ENCODE data around the gene KIAA1671. TPM values are rescaled to one million over a fixed set of nuclear protein-coding genes. Genes with fewer than 3 reads are reported as not detected.

The KIAA1671 gene
- total RNA-seq, 4 donors from 2014 or later = 7.3 to 15.1 (median 10.2) TPM

DNA sequence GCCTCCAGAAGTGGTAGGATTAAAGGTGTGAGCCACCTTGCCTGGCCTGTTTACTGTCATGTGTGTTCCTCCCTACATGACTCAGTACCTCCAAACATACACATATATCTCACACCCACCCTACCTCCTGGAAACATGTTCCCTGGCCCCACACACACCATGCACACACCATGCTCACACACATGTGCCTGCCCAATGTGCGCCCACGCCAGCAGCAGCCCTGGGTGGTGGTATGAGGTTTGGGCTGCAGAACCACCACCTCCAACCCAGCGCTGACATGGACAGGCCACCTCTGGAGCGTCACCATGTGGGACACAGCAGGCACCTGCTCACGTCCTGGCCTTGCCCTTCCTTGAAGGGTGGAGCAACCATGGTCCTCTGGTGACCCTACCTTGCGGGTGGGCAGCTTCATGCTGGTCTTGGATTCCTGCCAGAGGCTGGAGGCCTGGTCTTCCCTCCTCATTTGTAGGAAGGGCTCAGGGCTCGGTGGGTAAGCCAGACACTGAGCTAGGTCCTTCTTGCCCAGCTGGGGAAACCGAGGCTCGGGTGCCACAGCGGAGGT, 37.9 kb downstream of the KIAA1671 start:
- no peak for TF ChIP-seq CTCF (IDR thresholded peaks at IDR 0.05; ENCODE audit: low read depth)

DNA sequence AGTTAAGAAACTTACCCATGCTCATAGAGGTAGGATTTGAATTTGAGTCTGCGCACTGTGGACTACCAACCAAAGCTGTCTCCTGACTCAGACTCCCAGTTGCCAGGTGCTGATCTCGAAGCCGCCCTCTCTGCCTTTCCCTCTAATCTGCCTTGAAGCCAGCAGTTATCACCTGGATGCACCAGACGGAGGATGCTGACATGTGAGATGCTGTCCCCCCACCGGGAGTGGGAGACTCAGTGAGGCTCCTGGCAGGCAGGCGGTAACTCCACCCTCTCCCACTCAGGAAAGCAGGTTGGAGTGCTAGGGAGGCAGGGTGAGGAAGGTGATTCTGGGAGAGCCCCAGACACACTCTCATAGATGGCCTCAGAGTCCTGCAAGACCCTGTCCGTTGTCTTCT, 40.4 kb downstream of the KIAA1671 start:
- TF ChIP-seq CTCF (IDR thresholded peaks at IDR 0.05; ENCODE audit: low read depth) = no peak

DNA sequence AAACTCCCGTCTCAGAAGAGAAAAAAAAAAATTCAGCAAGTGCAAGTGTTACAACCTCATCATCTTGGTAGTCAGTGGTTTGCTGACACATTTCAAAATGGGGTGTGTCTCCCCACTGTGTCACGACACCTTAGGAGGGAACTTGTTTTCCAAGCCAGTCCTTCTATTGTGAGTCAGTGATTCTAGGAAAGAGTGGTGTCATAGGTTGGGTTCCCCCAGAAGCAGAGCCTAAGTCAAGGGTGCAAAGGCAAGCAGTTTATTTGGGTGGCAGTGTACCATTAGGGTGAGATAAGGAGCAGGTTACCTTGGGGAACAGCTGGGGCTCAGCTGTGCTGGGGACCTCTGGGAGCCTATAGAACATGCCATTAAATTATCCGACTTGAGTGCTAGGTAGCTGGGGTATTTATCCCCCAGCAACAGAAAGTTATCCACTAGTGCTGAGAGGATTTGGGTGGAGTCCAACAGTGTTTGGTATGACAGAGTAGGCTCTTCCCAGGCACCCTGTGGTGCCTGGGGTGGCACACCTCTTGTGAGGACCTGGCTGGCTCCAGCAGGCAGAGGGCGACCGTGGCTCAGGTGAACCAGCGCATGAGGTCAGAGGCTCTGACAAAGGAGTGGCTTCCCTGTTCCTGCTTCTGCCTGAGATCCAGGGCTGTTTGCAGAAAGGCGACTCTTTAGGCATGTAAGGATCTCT, 41.7 kb downstream of the KIAA1671 start:
- TF ChIP-seq CTCF (IDR thresholded peaks at IDR 0.05; ENCODE audit: low read depth) = no peak

DNA sequence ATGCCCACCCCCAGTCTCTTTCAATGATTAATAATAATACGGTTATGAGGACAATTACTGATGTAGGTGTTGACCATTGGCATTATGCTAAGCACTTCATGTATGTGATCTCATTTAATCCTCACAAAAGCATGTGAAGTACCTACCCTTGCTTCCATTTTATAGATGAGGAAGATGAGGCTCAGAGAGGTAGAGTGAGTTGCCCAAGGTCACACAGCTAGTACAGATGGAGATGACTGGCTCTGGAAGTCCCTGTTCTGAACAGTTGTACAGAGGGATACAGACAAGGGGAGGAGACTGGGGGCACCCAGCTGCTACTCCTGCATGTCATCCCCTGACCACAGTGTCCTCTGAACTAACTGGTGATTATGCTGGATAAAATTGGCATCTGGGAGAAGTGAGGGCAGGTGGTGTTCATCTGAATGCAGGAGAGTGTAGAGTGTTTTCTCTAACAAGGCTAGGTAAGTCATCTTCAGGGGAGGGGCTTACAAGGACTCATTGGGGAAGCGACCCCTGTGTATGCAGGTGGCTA, 43.2 kb downstream of the KIAA1671 start:
- no peak for TF ChIP-seq CTCF (IDR thresholded peaks at IDR 0.05; ENCODE audit: low read depth)

GRCh38 chr22:24996420-24996952, 44.0 kb downstream of the KIAA1671 start:
- no peak for TF ChIP-seq CTCF (IDR thresholded peaks at IDR 0.05; ENCODE audit: low read depth)

DNA sequence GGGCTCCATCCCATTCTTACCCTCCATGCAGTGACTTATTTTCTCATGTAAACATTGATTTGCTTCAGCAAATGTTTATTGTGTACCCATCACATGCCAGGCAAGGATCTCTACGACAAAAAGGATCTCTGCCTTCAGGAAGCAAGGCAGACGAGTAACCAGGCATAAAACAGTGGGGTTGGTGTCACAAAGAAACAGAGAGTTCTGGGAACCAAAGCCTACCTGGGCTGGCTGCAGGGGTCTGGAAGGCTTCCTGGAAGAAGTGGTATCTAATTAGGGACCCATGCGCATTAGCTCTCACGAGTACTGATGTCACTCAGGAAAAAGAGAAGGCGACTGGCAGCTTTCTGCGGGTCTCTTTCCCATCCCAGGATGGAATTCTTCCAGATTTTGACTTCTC, 44.5 kb downstream of the KIAA1671 start:
- TF ChIP-seq CTCF (IDR thresholded peaks at IDR 0.05; ENCODE audit: low read depth) = no peak

GRCh38 chr22:25000686-25001085, 48.2 kb downstream of the KIAA1671 start:
- no peak for TF ChIP-seq CTCF (IDR thresholded peaks at IDR 0.05; ENCODE audit: low read depth)

Measured in subcutaneous adipose tissue (tissue), 4 donors.